DMS53 treated with DMSO at 0.1 percent for 48 hours (cell line): ENCODE results near the gene DDTL.
"Not testable (repeated sequence)": the region's sequence is repeated elsewhere in the genome, so short reads cannot be mapped to it uniquely, and the experiment has no call there.

ENCODE experiments used
- DNase-seq: peaks from one replicate; lab custom pipeline; 2025; ENCODE audit not compliant: unreplicated experiment; lab: John Stamatoyannopoulos, UW

Gene DDTL

GRCh38 chr22:23966568-23966967, at the start of gene DDTL:
TSS of gene DDTL (plus strand) at chr22:23966888. CDS start at chr22:23966915, 27 bp downstream.
- DNase-seq: not testable (repeated sequence)

DNA sequence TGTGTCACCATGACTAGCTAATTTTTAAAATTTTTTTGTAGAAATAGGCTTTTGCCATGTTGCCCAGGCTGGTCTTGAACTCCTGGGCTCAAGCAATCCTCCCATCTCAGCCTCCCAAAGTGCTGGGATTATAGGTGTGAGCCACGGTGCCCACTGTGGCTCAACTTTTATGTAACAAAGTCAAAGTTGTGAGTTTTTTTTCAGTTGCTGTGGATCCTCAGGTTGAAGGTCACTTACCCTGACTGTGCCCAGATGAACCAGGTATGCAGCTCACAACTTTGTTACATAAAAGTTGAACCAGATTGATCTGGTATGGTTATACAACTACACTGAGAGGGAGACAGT, 46.4 kb upstream of the DDTL start:
- not testable (repeated sequence) for DNase-seq

DNA sequence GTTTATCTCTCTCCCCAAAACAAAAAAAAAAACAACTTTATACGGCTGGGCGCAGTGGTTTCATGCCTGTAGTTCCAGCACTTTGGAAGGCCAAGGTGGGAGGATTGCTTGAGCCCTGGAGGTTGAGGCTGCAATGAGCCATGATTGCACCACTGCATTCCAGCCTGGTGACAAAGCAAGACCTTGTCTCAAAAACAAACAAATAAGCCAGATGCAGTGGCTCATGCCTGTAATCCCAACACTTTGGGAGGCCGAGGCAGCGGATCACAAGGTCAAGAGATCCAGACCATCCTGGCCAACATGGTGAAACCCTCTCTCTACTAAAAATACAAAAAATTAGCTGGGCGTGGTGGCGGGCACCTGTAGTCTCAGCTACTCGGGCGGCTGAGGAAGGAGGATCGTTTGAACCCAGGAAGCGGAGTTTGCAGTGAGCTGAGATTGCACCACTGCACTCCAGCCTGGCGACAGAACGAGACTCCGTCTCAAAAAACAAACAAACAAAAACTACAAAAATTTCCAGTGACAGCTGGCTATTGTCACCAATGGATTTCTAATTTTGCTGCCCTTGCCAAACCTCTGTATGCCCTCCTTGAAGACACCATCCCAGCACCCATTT, 45.0 kb upstream of the DDTL start:
- DNase-seq: not testable (repeated sequence)

DNA sequence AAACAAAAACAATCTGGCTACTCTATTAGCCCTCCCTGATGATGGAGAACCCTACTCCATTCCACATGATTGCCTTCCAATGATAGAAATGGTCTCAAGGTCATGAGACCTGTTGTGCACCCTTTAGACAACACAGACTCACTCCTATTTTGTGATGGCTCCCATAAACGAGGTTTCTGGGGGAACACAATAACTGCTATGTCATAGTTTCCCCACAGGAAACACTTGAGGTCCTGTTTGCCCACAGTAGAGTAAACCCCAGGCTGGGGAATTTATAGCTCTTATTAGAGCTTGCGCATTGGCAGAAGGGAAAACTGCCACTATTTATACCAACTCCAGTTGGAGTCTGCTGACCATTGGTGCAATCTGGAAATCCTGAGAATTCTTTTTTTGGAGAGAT, 43.8 kb upstream of the DDTL start:
- DNase-seq: no peak

DNA sequence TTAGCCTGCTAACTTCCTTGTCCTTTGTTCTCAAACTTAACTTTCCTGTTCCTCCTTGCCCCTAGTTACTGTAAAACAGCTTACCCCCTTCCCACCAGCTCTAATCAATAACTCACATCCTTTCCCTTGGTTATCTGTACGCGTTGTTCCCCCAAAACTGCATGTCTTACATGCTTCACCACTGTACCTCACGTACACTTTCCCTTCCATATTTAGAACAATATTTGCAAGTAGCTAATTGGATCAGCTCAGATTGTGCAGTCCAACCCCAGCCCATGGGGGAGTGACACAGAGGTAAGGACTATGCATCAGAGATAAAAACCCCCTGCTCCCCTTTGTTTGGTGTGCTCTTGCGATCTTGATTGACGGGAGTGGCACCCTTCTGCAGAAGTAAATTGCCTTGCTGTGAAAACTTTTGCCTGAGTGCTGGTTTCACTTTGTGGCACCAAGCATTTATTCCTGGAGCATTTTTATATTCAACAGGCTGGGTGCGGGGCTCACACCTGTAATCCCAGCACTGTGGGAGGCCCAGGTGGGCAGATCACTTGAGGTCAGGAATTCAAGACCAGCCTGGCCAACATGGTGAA, 41.6 kb upstream of the DDTL start:
- DNase-seq: no peak

- no peak for DNase-seq
Observed at GRCh38 chr22:23926561-23926960, 40.1 kb upstream of the DDTL start.

DNA sequence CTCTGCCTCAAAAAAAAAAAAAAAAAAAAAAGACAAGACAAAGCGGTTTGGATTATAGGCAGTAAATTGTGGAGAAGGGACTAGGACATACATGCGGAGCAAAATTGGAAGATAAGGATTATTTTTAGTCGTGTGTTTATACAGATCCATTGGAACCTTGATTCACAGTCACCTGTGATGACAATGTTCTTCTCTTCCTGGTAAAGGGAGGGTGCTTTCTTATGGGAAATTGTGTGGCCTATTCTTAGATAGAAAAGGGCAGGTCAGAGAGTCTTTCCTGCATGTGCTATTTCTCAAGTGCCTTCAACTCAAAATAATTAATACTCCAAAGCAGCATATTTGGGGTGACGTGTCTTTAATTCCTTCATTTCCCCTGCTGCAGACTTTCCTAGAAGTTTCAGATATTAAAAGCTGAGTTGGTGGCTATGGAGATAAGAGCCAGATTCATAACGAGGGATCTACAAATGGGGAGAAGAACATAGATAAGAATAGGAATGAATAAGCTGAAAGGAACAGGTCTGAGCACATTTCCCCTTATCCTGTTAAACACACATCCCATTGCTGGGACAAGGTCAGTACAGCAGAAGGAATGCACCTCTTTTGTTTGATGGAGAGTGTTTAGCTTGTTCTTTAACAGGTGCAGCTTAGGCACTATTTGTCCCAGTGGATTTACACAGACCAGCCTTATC, 28.2 kb upstream of the DDTL start:
- peak; percentile 0 for DNase-seq

GRCh38 chr22:23939017-23939357, 27.7 kb upstream of the DDTL start:
- DNase-seq: no peak

GRCh38 chr22:23940166-23940565, 26.5 kb upstream of the DDTL start:
- not testable (repeated sequence) for DNase-seq

- not testable (repeated sequence) for DNase-seq
Observed at GRCh38 chr22:23947391-23947790, 19.3 kb upstream of the DDTL start.

DNA sequence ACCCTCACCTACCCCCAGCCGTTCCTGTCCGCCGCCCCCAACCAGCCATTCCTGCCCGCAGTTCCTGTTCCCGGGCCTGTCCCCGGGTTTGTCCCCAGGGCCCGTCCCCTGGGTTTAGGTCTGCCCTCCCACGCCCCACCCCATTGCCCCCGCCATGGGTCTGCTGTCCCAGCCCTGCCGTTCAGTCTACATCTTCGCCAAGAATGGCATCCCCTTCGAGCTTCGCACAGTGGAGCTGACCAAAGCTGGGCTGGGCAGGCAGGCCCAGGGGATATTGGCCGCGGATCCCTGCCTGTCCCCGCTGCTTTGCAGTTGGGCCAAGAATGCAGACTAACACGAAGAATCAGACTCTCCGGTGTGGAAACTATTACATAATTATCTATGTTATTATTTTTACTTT, 16.9 kb upstream of the DDTL start:
- not testable (repeated sequence) for DNase-seq

DNA sequence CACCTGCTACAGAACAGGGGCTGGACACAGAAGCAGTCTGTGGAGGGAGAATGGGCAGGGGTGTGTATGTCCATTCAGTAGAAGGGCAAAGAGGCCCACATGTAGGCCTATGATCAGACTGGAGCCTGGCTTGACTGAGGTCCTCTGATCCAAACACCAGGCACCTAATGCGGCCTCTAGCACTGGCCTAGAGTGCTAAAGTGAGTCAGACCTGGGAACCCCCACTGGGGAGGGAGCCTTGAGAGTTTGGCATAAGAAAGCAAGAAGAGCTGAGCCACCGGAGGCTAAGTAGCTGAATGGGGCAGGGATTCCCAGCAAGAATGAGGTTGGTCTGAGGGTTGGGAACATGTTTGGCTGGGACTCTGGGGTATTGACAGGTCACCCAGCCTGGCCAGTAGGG, 15.3 kb upstream of the DDTL start:
- DNase-seq: not testable (repeated sequence)

DNA sequence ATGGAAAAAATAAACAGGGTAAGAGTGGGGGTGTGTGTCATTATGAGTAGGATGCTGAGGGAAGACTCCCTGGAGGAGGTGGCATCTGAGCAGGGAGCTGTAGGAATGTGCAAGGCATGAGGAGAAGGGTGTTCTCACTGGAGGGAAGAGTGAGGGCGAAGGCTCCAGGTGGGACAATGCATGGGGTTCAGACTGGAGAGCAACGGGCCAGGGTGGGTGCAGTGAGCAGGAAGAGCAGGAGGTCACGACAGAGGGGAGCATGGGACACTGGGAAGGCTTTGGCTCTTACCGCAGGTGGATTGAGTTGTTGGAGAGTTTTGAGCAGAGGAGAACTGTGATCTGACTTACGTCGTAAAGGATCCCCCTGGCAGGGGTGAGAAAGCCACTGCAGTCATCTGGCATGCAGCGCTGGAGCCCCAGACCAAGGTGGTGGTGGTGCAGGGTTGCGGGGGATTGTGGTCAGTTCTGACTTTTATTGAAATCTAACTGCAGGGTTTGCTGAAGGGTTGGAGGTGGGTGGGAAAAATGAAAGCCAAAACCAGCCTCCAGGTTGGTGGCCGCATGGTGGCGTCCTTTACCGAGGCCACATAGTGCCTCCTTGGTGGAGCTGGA, 13.8 kb upstream of the DDTL start:
- DNase-seq: not testable (repeated sequence)

- DNase-seq: not testable (repeated sequence)
Observed at GRCh38 chr22:23953485-23953884, 13.2 kb upstream of the DDTL start.

DNA sequence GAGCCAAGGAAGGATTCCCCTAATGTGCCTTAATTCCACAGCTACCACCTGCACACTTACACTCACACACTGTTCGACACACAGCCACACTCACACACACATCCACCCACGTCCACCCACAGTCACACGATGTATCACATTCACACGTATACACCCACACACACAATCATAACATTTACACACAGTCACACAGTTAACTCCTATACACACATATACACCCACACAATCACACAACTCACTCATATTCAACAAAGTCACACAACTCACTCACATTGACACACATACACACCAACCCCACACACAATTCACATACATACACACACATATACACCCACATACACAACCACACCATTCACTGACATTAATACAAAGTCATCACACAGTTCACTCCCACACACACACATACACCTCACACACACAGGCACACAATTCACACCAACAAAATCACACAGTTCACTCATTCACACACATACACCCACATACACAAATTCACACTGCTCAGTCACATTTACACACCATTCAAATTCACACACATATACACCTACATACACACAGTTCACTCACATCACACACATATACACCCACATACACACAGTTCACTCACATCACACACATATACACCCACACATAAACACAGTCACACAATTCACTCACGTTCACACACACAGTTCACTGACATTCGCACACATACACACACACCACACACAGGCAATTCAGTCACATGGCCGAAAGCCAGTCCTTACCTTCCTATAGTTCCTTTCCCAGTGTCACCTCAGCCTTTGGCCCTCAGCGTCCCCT, 12.3 kb upstream of the DDTL start:
- not testable (repeated sequence) for DNase-seq

DNA sequence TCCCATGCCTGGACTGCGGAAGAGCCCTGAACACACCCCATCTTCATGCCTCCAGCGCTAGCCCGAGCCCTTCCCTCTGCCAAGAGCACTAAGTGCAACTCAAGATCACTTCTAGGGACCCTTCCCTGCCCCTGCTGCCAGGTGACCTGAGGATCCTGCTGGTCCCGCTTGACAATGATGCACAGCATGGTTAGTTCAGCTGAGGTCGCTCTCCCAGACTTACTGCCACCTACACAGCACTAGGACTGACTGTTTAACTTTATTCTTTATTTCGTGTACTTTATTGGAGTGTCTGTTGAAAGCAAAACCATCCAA, 11.7 kb upstream of the DDTL start:
- DNase-seq: not testable (repeated sequence)

- not testable (repeated sequence) for DNase-seq
Observed at GRCh38 chr22:23955886-23956285, 10.8 kb upstream of the DDTL start.

GRCh38 chr22:23956301-23956900, 10.3 kb upstream of the DDTL start:
- peak; percentile 3 for DNase-seq

- DNase-seq: not testable (repeated sequence)
Observed at GRCh38 chr22:23961084-23961771, 5.5 kb upstream of the DDTL start, which contains the start of gene GSTT2B. TSS of gene GSTT2B (minus strand) at chr22:23961195. CDS start at chr22:23961131, 64 bp downstream.

GRCh38 chr22:23966094-23966493, 594 bp upstream of the DDTL start:
- not testable (repeated sequence) for DNase-seq
